ENCODE results near the gene CEACAM16. TPM values are rescaled to one million over a fixed set of nuclear protein-coding genes. Genes with fewer than 3 reads are reported as not detected.

CEACAM16 gene
- total RNA-seq, 1 donor from 2014 or later: not detected

- H3K27ac Mint-ChIP-seq (ENCODE audit: unreplicated experiment): peak overlapping the region; percentile 97
- TF ChIP-seq CTCF (IDR thresholded peaks at IDR 0.05): no peak
Observed at GRCh38 chr19:44747739-44748425, 48.9 kb downstream of the CEACAM16 start.

GRCh38 chr19:44748426-44749254 lies 49.7 kb downstream of the CEACAM16 start, which contains the start of gene BCL3:
TSS of gene BCL3 (plus strand) at chr19:44748708. CDS start at chr19:44748791, 83 bp downstream.
- no peak for DNase-seq (ENCODE audit: extremely low spot score, unreplicated experiment)
- TF ChIP-seq CTCF (IDR thresholded peaks at IDR 0.05): no peak
- Mint-ChIP-seq H3K4me1 (ENCODE audit: unreplicated experiment) (peaks cover 66% of the 10 kb centered on the region), H3K27me3 (ENCODE audit: unreplicated experiment) (no peaks in the 10 kb centered on the region), H3K4me3 (ENCODE audit: unreplicated experiment) (peak within 1 kb of the TSS; percentile 84), H3K9me3 (ENCODE audit: unreplicated experiment) (no peaks in the 10 kb centered on the region), H3K36me3 (ENCODE audit: unreplicated experiment) (peaks cover 5% of the 10 kb centered on the region), H3K27ac (ENCODE audit: unreplicated experiment) (peak within 1 kb of the TSS; percentile 97)

More at GRCh38 chr19:44747739-44748425, 48.9 kb downstream of the CEACAM16 start:
- DNase-seq (ENCODE audit: extremely low spot score, unreplicated experiment): peak; percentile 87
- Mint-ChIP-seq H3K9me3 (ENCODE audit: unreplicated experiment) (no peaks in the 10 kb centered on the region), H3K36me3 (ENCODE audit: unreplicated experiment) (peaks cover 5% of the 10 kb centered on the region), H3K4me3 (ENCODE audit: unreplicated experiment) (peak overlapping the region; percentile 84), H3K4me1 (ENCODE audit: unreplicated experiment) (peaks cover 65% of the 10 kb centered on the region), H3K27me3 (ENCODE audit: unreplicated experiment) (no peaks in the 10 kb centered on the region)

- Mint-ChIP-seq H3K4me3 (ENCODE audit: unreplicated experiment) (peak overlapping the region; percentile 77), H3K9me3 (ENCODE audit: unreplicated experiment) (no peaks in the 10 kb centered on the region), H3K27ac (ENCODE audit: unreplicated experiment) (peak overlapping the region; percentile 68), H3K36me3 (ENCODE audit: unreplicated experiment) (peaks cover 5% of the 10 kb centered on the region), H3K4me1 (ENCODE audit: unreplicated experiment) (peaks cover 72% of the 10 kb centered on the region), H3K27me3 (ENCODE audit: unreplicated experiment) (no peaks in the 10 kb centered on the region)
- DNase-seq (ENCODE audit: extremely low spot score, unreplicated experiment): no peak
- no peak for TF ChIP-seq CTCF (IDR thresholded peaks at IDR 0.05)
Observed at GRCh38 chr19:44749292-44749691, 50.3 kb downstream of the CEACAM16 start.

GRCh38 chr19:44749994-44750393 lies 51.0 kb downstream of the CEACAM16 start:
- Mint-ChIP-seq H3K27me3 (ENCODE audit: unreplicated experiment) (no peaks in the 10 kb centered on the region), H3K9me3 (ENCODE audit: unreplicated experiment) (no peaks in the 10 kb centered on the region), H3K36me3 (ENCODE audit: unreplicated experiment) (peaks cover 5% of the 10 kb centered on the region), H3K4me3 (ENCODE audit: unreplicated experiment) (peak overlapping the region; percentile 77), H3K27ac (ENCODE audit: unreplicated experiment) (peak overlapping the region; percentile 31), H3K4me1 (ENCODE audit: unreplicated experiment) (peaks cover 72% of the 10 kb centered on the region)
- TF ChIP-seq CTCF (IDR thresholded peaks at IDR 0.05): no peak
- DNase-seq (ENCODE audit: extremely low spot score, unreplicated experiment): no peak

Measured in osteocyte (in vitro differentiated cells).